ENCODE results near the gene GATA5. TPM values are rescaled to one million over a fixed set of nuclear protein-coding genes. Genes with fewer than 3 reads are reported as not detected.

GATA5 gene
- total RNA-seq, 1 experiment from 2014 or later = not detected

GRCh38 chr20:62436692-62437091, 39.1 kb downstream of the GATA5 start:
- BruUV-seq (replicated peaks) = no TSS peak
- no peak for TF ChIP-seq CTCF (IDR thresholded peaks at IDR 0.05; ENCODE audit: unreplicated experiment)
- peaks cover 96% of the 10 kb centered on the region for H3K27me3 Mint-ChIP-seq (ENCODE audit: unreplicated experiment)
- no peak for DNase-seq
- H3K4me3 Mint-ChIP-seq (ENCODE audit: low read depth, unreplicated experiment) = no peak overlapping the region
- intact Hi-C loops (cut with micrococcal nuclease; ENCODE audit: unreplicated experiment) = no loop called here
- peaks cover 1% of the 10 kb centered on the region for H3K4me1 Mint-ChIP-seq (ENCODE audit: low read depth, unreplicated experiment)
- no peak overlapping the region for H3K27ac Mint-ChIP-seq (ENCODE audit: unreplicated experiment)
- CTCF ChIA-PET = interaction anchor here (0.7 kb wide), 1 partner anchor 50 kb away, joined by 3 read pairs; no protein-coding TSS in a partner anchor
- no peaks in the 10 kb centered on the region for H3K36me3 Mint-ChIP-seq (ENCODE audit: insufficient read depth, unreplicated experiment)
- H3K9me3 Mint-ChIP-seq (ENCODE audit: low read depth, unreplicated experiment) = no peaks in the 10 kb centered on the region

GRCh38 chr20:62433658-62434497, 41.9 kb downstream of the GATA5 start:
- no peak for DNase-seq
- peaks cover 12% of the 10 kb centered on the region for H3K4me1 Mint-ChIP-seq (ENCODE audit: low read depth, unreplicated experiment)
- no peak overlapping the region for H3K4me3 Mint-ChIP-seq (ENCODE audit: low read depth, unreplicated experiment)
- CTCF ChIA-PET = no interaction called here
- no peaks in the 10 kb centered on the region for H3K36me3 Mint-ChIP-seq (ENCODE audit: insufficient read depth, unreplicated experiment)
- intact Hi-C loops (cut with micrococcal nuclease; ENCODE audit: unreplicated experiment) = no loop called here
- TF ChIP-seq CTCF (IDR thresholded peaks at IDR 0.05; ENCODE audit: unreplicated experiment) = no peak
- H3K27me3 Mint-ChIP-seq (ENCODE audit: unreplicated experiment) = peaks cover 79% of the 10 kb centered on the region
- no TSS peak for BruUV-seq (replicated peaks)
- H3K27ac Mint-ChIP-seq (ENCODE audit: unreplicated experiment) = no peak overlapping the region
- H3K9me3 Mint-ChIP-seq (ENCODE audit: low read depth, unreplicated experiment) = no peaks in the 10 kb centered on the region

- no peak overlapping the region for H3K4me3 Mint-ChIP-seq (ENCODE audit: low read depth, unreplicated experiment)
- H3K4me1 Mint-ChIP-seq (ENCODE audit: low read depth, unreplicated experiment) = peaks cover 37% of the 10 kb centered on the region
- H3K27me3 Mint-ChIP-seq (ENCODE audit: unreplicated experiment) = peaks cover 49% of the 10 kb centered on the region
These were observed 44.8 kb downstream of the GATA5 start for GRCh38 chr20:62430866-62431447.

More at GRCh38 chr20:62430866-62431447, 44.8 kb downstream of the GATA5 start:
- Mint-ChIP-seq H3K36me3 (ENCODE audit: insufficient read depth, unreplicated experiment) (peaks cover 18% of the 10 kb centered on the region), H3K27ac (ENCODE audit: unreplicated experiment) (no peak overlapping the region), H3K9me3 (ENCODE audit: low read depth, unreplicated experiment) (no peaks in the 10 kb centered on the region)
- no peak for TF ChIP-seq CTCF (IDR thresholded peaks at IDR 0.05; ENCODE audit: unreplicated experiment)
- no TSS peak for BruUV-seq (replicated peaks)
- CTCF ChIA-PET = interaction anchor here (1.1 kb wide), 1 partner anchor 193 kb away, joined by 4 read pairs; no protein-coding TSS in a partner anchor
- DNase-seq = no peak
- intact Hi-C loops (cut with micrococcal nuclease; ENCODE audit: unreplicated experiment) = no loop called here
